Adrenal gland (tissue), 12 donors: ENCODE results near the gene PARP2. TPM values are rescaled to one million over a fixed set of nuclear protein-coding genes. Genes with fewer than 3 reads are reported as not detected.

Experiments
- DNase-seq, 7 donors: peaks; one replicate each; pipeline ENCODE4 v3.0.0-alpha.2; 2019 to 2020
- H3K27ac ChIP-seq, 5 donors: fragments of 200-600 bp; sonication (generic) in 4 of 5; 1 replicate in 3 of 5; 2 replicates in 2 of 5; pipeline versions ENCODE4 v1.5.1 to v1.8.0; 2016 to 2020; ENCODE audit warnings: mild to moderate bottlenecking in 1 of 5
- H3K27me3 ChIP-seq: fragments of 200-600 bp; 2 replicates; pipeline ENCODE4 v1.8.0; 2021
- H3K36me3 ChIP-seq, 2 donors: fragments of 200-600 bp; replicated peaks in 1 of 2; 1 replicate in 1 of 2; 2 replicates in 1 of 2; pipeline versions ENCODE4 v1.5.1 to v1.8.0; 2018 to 2022
- H3K4me1 ChIP-seq, 2 donors: fragments of 200-600 bp; replicated peaks in 1 of 2; 1 replicate in 1 of 2; 2 replicates in 1 of 2; pipeline versions ENCODE4 v1.5.1 to v1.8.0; 2018 to 2021
- H3K4me3 ChIP-seq, 4 donors: fragments of 200-600 bp; sonication (generic) in 3 of 4; one replicate each; pipeline ENCODE4 v1.5.1; 2016 to 2018
- H3K9me3 ChIP-seq, 3 donors: fragments of 200-600 bp; sonication (generic) in 1 of 3; replicated peaks in 1 of 3; 1 replicate in 2 of 3; 2 replicates in 1 of 3; pipeline versions ENCODE4 v1.5.1 to v1.8.0; 2016 to 2021
- CTCF ChIP-seq, 6 experiments: fragments of 450-650 bp in 4 of 6; fragments of 200-600 bp in 2 of 6; sonication (generic) in 1 of 6; IDR thresholded peaks; 1 replicate in 5 of 6; 2 replicates in 1 of 6; pipeline versions ENCODE4 v1.5.1 to v1.8.0; 2016 to 2021; ENCODE audit warnings: antibody characterized with exemption in 6 of 6, mild to moderate bottlenecking in 2 of 6, moderate library complexity in 1 of 6
- POLR2A ChIP-seq, 2 donors: fragments of 450-650 bp; IDR thresholded peaks; one replicate each; pipeline ENCODE4 v1.6.1; 2017; ENCODE audit warnings: antibody characterized with exemption in 2 of 2, mild to moderate bottlenecking in 2 of 2, moderate library complexity in 1 of 2
- WGBS, 4 donors: extraction: QIAGEN DNeasy Blood & Tissue Kit in 2 of 4; methylation state at CpG; one replicate each; pipeline versions ENCODE4 v1.1.5 to v1.1.7; 2013 to 2017; 5-methylcytosine and 5-hydroxymethylcytosine counted together
- intact Hi-C, 2 donors: fragments of 100-400 bp; cut with DNase I; formaldehyde crosslinking; loops; one replicate each; pipeline versions ENCODE4 v1.14.1 to v1.15.0; 2022 to 2023
- polyA plus RNA-seq, 3 donors: library from polyadenylated mRNA; stranded (reverse); fragments of 200-250 nt in 2 of 3; fragments of 350-450 nt in 1 of 3; fragmentation: Illumina TruSeq in 1 of 3; extraction: RNeasy Lipid Tissue Mini Kit (QIAGEN cat#74804) in 1 of 3; gene quantifications; one replicate each; pipeline ENCODE4 v1.2.3, GENCODE V29; 2013 to 2014
- total RNA-seq, 9 donors: library from RNA; depleted of rRNA in 4 of 9; stranded (reverse); fragments of >200 nt in 4 of 9; fragments of 120-200 nt in 1 of 9; fragmentation: NEBNext Ultra II Directional in 1 of 9; extraction: Animal tissue kit (Norgen Biotek cat#: 25700) in 1 of 9; gene quantifications; one replicate each; pipeline versions ENCODE4 v1.1.0 to v1.2.4, GENCODE V29; 2013 to 2023
- donor health status: healthy with polysubstance abuse.
- donor health status: Bipolar disorder and iron deficiency.
- donor health status: DM: yes; HTN: yes; CAD: no.
- donor health status: DM: no; HTN: no; CAD: no.
- donor health status: DM: no; HTN: no; CAD: no.
- donor health status: DM: yes; HTN: yes; CAD: no.

PARP2 gene
- total and polyA plus RNA-seq, 12 donors: 8.5 to 55.2 (median 24.4) TPM

- H3K36me3 ChIP-seq: peaks cover 0 to 37% of the 10 kb centered on the region in 2 donors
- no peak for DNase-seq
- 83 to 94% (median 88%) methylated on average over 1 of the region's 1 CpG for WGBS, 4 donors
Measured at GRCh38 chr14:20302042-20302755, 41.2 kb upstream of the PARP2 start.

GRCh38 chr14:20305265-20306078 is 38.0 kb upstream of the PARP2 start, which contains the start of gene TTC5:
Gene TTC5 (minus strand): TSS chr14:20305951. CDS start chr14:20305937, 14 bp downstream.
- Histone ChIP-seq H3K4me1 (peaks cover 6 to 15% of the 10 kb centered on the region in 2 donors), H3K27ac (peak within 1 kb of the TSS in 2 of 5 donors; percentile 9 to 45), H3K27me3 (no peaks in the 10 kb centered on the region), H3K4me3 (peak within 1 kb of the TSS; percentile 19 to 74 (median 60)), H3K36me3 (peaks cover 0 to 6% of the 10 kb centered on the region in 2 donors), H3K9me3 (no peaks in the 10 kb centered on the region)
- WGBS, 4 donors: 0 to 1% (median 0%) methylated on average over 24 to 27 of the region's 27 CpGs
- intact Hi-C loops: no loop called here
- DNase-seq: peak; percentile 79 to 91 (median 84)
- no peak for TF ChIP-seq POLR2A (IDR thresholded peaks at IDR 0.05)
- TF ChIP-seq CTCF (IDR thresholded peaks at IDR 0.05): peak; percentile 65 to 88 (median 84)

More at GRCh38 chr14:20302042-20302755, 41.2 kb upstream of the PARP2 start:
- intact Hi-C loops: no loop called here
- TF ChIP-seq POLR2A (IDR thresholded peaks at IDR 0.05) (no peak), CTCF (IDR thresholded peaks at IDR 0.05) (no peak)
- H3K4me3 ChIP-seq: no peak overlapping the region
- H3K4me1 ChIP-seq: peaks cover 6 to 15% of the 10 kb centered on the region in 2 donors
- H3K27me3 ChIP-seq: no peaks in the 10 kb centered on the region
- H3K27ac ChIP-seq: no peak overlapping the region
- no peaks in the 10 kb centered on the region for H3K9me3 ChIP-seq

- peak overlapping the region in 1 of 4 donors; percentile 70 for H3K4me3 ChIP-seq
- H3K27me3 ChIP-seq: no peaks in the 10 kb centered on the region
- intact Hi-C loops: no loop called here
- 95 to 98% (median 97%) methylated on average over 1 of the region's 1 CpG for WGBS, 4 donors
- peaks cover 6 to 15% of the 10 kb centered on the region in 2 donors for H3K4me1 ChIP-seq
- peaks cover 0 to under 1% of the 10 kb centered on the region in 2 donors for H3K36me3 ChIP-seq
- DNase-seq: no peak
- H3K9me3 ChIP-seq: no peaks in the 10 kb centered on the region
- TF ChIP-seq POLR2A (IDR thresholded peaks at IDR 0.05) (no peak), CTCF (IDR thresholded peaks at IDR 0.05) (peak in 1 of 6 experiments; percentile 9)
- H3K27ac ChIP-seq: no peak overlapping the region
Measured at GRCh38 chr14:20306079-20306423, 37.4 kb upstream of the PARP2 start.

- H3K27ac ChIP-seq: no peak overlapping the region
- H3K27me3 ChIP-seq: no peaks in the 10 kb centered on the region
- DNase-seq: no peak
- no peaks in the 10 kb centered on the region for H3K4me1 ChIP-seq
- 89 to 98% (median 95%) methylated on average over 2 of the region's 2 CpGs for WGBS, 4 donors
- H3K36me3 ChIP-seq: peaks cover 0 to 66% of the 10 kb centered on the region in 2 donors
- no peak overlapping the region for H3K4me3 ChIP-seq
- H3K9me3 ChIP-seq: no peaks in the 10 kb centered on the region
- no peak for TF ChIP-seq POLR2A (IDR thresholded peaks at IDR 0.05)
- no peak for TF ChIP-seq CTCF (IDR thresholded peaks at IDR 0.05)
- intact Hi-C loops: no loop called here
Measured at GRCh38 chr14:20314026-20314425, 29.4 kb upstream of the PARP2 start.
